GM12873 (cell line): ENCODE measurements around the gene LARP6.

Experiments
- TF ChIP-seq, protein P1 (sequence below): IDR thresholded peaks from 2 replicates; pipeline ENCODE4 v1.5.1; 2012; ENCODE audit warnings: low read depth, mild to moderate bottlenecking, moderate library complexity, low read length, control low read depth; ENCODE audit not compliant: insufficient read depth; ENCODE audit errors: missing control alignments

LARP6 gene

DNA sequence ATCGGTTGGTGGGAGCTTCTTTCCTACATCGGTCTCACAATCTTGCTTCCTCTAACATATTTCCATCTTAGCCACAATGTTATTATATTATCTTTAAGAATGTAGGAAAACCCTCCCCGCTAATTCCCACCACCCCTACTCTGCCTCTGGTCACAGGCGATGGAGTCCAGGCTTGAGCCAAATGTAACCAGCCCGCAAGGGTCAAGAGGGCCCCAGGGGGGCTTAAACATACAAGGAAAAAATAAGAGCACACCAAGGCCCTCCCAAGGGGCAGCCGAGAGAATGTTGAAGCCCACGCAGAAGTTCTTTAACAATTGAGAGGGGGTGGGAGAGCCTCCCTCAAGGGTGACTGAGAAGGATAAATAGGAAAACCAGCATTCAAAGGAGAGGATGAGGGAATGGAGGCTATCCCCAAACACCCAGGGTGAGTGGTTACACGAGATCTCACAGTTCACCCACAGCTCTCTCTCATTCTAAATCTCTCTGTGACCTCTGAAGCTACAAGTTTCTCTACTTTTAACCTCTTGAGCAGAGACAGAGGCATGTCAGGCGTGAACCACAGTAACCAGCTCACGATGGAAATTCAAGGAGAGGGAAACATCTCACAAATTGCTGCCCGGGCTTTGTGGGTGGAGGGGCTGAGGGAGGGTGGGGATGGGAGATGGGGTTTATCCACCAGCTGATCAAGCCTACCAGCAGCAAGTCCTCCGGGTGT, 59.2 kb downstream of the LARP6 start:
- TF ChIP-seq, protein P1, sequence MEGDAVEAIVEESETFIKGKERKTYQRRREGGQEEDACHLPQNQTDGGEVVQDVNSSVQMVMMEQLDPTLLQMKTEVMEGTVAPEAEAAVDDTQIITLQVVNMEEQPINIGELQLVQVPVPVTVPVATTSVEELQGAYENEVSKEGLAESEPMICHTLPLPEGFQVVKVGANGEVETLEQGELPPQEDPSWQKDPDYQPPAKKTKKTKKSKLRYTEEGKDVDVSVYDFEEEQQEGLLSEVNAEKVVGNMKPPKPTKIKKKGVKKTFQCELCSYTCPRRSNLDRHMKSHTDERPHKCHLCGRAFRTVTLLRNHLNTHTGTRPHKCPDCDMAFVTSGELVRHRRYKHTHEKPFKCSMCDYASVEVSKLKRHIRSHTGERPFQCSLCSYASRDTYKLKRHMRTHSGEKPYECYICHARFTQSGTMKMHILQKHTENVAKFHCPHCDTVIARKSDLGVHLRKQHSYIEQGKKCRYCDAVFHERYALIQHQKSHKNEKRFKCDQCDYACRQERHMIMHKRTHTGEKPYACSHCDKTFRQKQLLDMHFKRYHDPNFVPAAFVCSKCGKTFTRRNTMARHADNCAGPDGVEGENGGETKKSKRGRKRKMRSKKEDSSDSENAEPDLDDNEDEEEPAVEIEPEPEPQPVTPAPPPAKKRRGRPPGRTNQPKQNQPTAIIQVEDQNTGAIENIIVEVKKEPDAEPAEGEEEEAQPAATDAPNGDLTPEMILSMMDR = no peak

- TF ChIP-seq, protein P1 = no peak
Measured at GRCh38 chr15:70793694-70794093, 60.3 kb downstream of the LARP6 start.

DNA sequence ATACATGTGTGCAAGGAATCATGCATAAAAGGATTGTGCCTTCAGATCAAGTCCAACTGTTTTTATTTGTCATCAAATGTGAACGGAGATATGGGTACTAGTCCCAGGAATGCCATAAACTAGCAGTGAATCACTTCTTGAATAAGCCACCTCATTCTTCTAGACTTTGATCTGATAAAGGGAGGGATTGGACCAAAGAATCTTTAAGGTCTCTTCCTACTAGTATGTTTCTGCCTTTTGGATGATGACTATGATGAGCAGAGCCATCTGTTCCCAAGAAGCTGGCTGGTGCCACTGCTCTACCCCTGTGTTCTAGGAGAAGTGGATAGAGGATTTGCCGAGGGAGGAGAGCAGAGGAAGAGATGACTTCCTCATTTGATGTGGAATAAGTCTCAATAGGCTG, 61.8 kb downstream of the LARP6 start:
- TF ChIP-seq, protein P1 = no peak

- TF ChIP-seq, protein P1 = no peak
Measured at GRCh38 chr15:70791259-70791658, 62.7 kb downstream of the LARP6 start.

DNA sequence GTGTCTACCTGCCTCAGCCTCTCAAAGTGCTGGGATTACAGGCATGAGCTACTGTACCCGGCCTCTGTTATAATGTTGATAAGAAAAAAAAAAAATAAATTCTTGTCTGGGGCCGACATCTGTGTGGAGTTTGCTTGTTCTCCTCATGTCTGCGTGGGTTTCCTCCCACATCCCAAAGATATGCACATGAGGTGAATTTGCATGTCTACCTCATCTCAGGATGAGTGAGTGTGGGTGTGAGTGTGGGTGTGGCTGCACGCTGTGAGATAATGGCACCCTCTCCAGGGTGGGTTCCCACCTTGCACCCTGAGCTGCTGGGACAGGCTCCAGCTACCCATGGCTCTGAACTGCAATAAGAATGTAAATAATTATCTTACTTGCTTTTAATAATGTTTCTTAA, 64.7 kb downstream of the LARP6 start:
- TF ChIP-seq, protein P1 = no peak

- TF ChIP-seq, protein P1 = no peak
Measured at GRCh38 chr15:70788114-70789049, 65.6 kb downstream of the LARP6 start.

- TF ChIP-seq, protein P1 = no peak
Measured at GRCh38 chr15:70786996-70787395, 67.0 kb downstream of the LARP6 start.
